PC-3 (cell line): ENCODE measurements around the gene EMILIN2. TPM values are rescaled to one million over a fixed set of nuclear protein-coding genes. Genes with fewer than 3 reads are reported as not detected.

Experiments used
- ATAC-seq: fragments of 200-7000 bp; cut with Tn5 transposase; 2 replicates; pipeline ENCODE4 v1.9.1; 2020; ENCODE audit warnings: mild to moderate bottlenecking, moderate library complexity
- BruUV-seq: library from RNA; stranded (reverse); fragments of 400-500 nt; replicated peaks from 2 replicates; lab custom pipeline; 2021; lab: Mats Ljungman, UMichigan
- CTCF ChIA-PET: fragments of 300-600 bp; sonication (Branson Sonifier 250); formaldehyde crosslinking; loops from one replicate; lab custom pipeline; 2022; ENCODE audit warnings: antibody characterized with exemption; lab: Charles Lee
- POLR2A ChIA-PET: fragments of 300-600 bp; sonication (Branson Sonifier 250); formaldehyde crosslinking; loops from one replicate; lab custom pipeline; 2022; ENCODE audit warnings: antibody characterized with exemption; ENCODE audit not compliant: unreplicated experiment; lab: Charles Lee
- DNase-seq: peaks from one replicate; pipeline ENCODE4 v3.0.0-alpha.2; 2015
- H2AFZ ChIP-seq: fragments of 300-600 bp; sonication (generic); 2 replicates; pipeline ENCODE4 v1.6.0; 2016; ENCODE audit warnings: antibody characterized with exemption, low read length
- H3F3A ChIP-seq: fragments of 300-600 bp; sonication (generic); one replicate; pipeline ENCODE4 v1.6.0; 2017; ENCODE audit warnings: antibody characterized with exemption, low read length, control low read depth, mild to moderate bottlenecking; ENCODE audit not compliant: unreplicated experiment
- H3K27ac ChIP-seq: fragments of 300-600 bp; sonication (generic); 2 replicates; pipeline ENCODE4 v1.5.1; 2016; ENCODE audit warnings: mild to moderate bottlenecking, low read length
- H3K27me3 ChIP-seq: fragments of 300-600 bp; sonication (generic); 2 replicates; pipeline ENCODE4 v1.6.1; 2016; ENCODE audit warnings: low read length, mixed read lengths
- H3K36me3 ChIP-seq: fragments of 300-600 bp; sonication (generic); 2 replicates; pipeline ENCODE4 v1.6.1; 2016; ENCODE audit warnings: low read depth, mixed run types, low read length, mixed read lengths
- H3K4me1 ChIP-seq: fragments of 300-600 bp; sonication (generic); 2 replicates; pipeline ENCODE4 v1.5.1; 2016; ENCODE audit warnings: low read length; ENCODE audit not compliant: insufficient read depth
- H3K4me2 ChIP-seq: fragments of 300-600 bp; sonication (generic); 2 replicates; pipeline ENCODE4 v1.6.0; 2016; ENCODE audit warnings: low read length
- H3K4me3 ChIP-seq: fragments of 300-600 bp; sonication (generic); 2 replicates; pipeline ENCODE4 v1.5.1; 2016; ENCODE audit warnings: mild to moderate bottlenecking, low read length, mixed read lengths
- H3K79me2 ChIP-seq: fragments of 300-600 bp; sonication (generic); 2 replicates; pipeline ENCODE4 v1.6.1; 2017; ENCODE audit warnings: low read length, mixed read lengths
- H3K9ac ChIP-seq: fragments of 300-600 bp; sonication (generic); 2 replicates; pipeline ENCODE4 v1.6.0; 2016; ENCODE audit warnings: mild to moderate bottlenecking, low read length
- H3K9me2 ChIP-seq: fragments of 300-600 bp; sonication (generic); replicated peaks from 2 replicates; pipeline ENCODE4 v1.6.1; 2016; ENCODE audit warnings: mixed run types, low read length, mixed read lengths
- H3K9me3 ChIP-seq: fragments of 300-600 bp; sonication (generic); 2 replicates; pipeline ENCODE4 v1.6.1; 2016; ENCODE audit warnings: low read length, mixed read lengths
- H4K20me1 ChIP-seq: fragments of 300-600 bp; sonication (generic); 2 replicates; pipeline ENCODE4 v1.6.1; 2016; ENCODE audit warnings: low read length, mixed read lengths
- CTCF ChIP-seq: fragments of 300-600 bp; sonication (generic); conservative IDR thresholded peaks from 2 replicates; pipeline ENCODE4 v1.5.1; 2017; ENCODE audit warnings: antibody characterized with exemption, low read depth, mild to moderate bottlenecking, low read length
- EZH2 ChIP-seq: fragments of 300-600 bp; sonication (generic); IDR thresholded peaks from one replicate; pipeline ENCODE4 v1.6.1; 2017; ENCODE audit warnings: antibody characterized with exemption, mild to moderate bottlenecking, low read length; ENCODE audit not compliant: unreplicated experiment
- EZH2phosphoT487 ChIP-seq: fragments of 300-600 bp; sonication (generic); IDR thresholded peaks from 2 replicates; pipeline ENCODE4 v1.6.1; 2018; ENCODE audit warnings: mild to moderate bottlenecking, antibody characterized with exemption, low read length, borderline replicate concordance
- intact Hi-C: fragments of 100-400 bp; cut with micrococcal nuclease; formaldehyde crosslinking; loops from 2 replicates; pipeline ENCODE4 v1.9.0; 2023
- total RNA-seq: library from RNA; depleted of rRNA; stranded (reverse); fragments of >200 nt; gene quantifications from 2 replicates; pipeline ENCODE4 v1.2.3, GENCODE V29; 2014

Gene EMILIN2
- total RNA-seq, 1 experiment from 2014 or later, result 17.1 TPM

GRCh38 chr18:2887470-2887869 is 40.7 kb downstream of the EMILIN2 start:
- H3K4me3 ChIP-seq, result no peak overlapping the region
- ATAC-seq (no peak), DNase-seq (no peak)
- H3K9me2 ChIP-seq, result no peaks in the 10 kb centered on the region
- TF ChIP-seq EZH2 (no peak), EZH2phosphoT487 (no peak), CTCF (no peak)
- no peak overlapping the region for H2AFZ ChIP-seq
- peaks cover 20% of the 10 kb centered on the region for H3K27me3 ChIP-seq
- ChIA-PET POLR2A (no interaction called here), CTCF (no interaction called here)
- H3K9me3 ChIP-seq, result no peaks in the 10 kb centered on the region
- H3K4me1 ChIP-seq, result peaks cover 9% of the 10 kb centered on the region
- no peak overlapping the region for H3K27ac ChIP-seq
- no peaks in the 10 kb centered on the region for H3K36me3 ChIP-seq
- H3K9ac ChIP-seq, result no peak overlapping the region
- no peaks in the 10 kb centered on the region for H4K20me1 ChIP-seq
- no peaks in the 10 kb centered on the region for H3F3A ChIP-seq
- H3K79me2 ChIP-seq, result no peaks in the 10 kb centered on the region
- no TSS peak for BruUV-seq
- intact Hi-C loops, result no loop called here
- H3K4me2 ChIP-seq, result no peak overlapping the region

- H3K4me2 ChIP-seq, result no peak overlapping the region
- ChIA-PET CTCF (no interaction called here), POLR2A (no interaction called here)
- no peak overlapping the region for H3K9ac ChIP-seq
- intact Hi-C loops, result no loop called here
- no peaks in the 10 kb centered on the region for H3K36me3 ChIP-seq
- no peak for TF ChIP-seq EZH2phosphoT487
- no peak for TF ChIP-seq EZH2
- no peak for TF ChIP-seq CTCF
- no peak overlapping the region for H2AFZ ChIP-seq
- H3K79me2 ChIP-seq, result no peaks in the 10 kb centered on the region
- no peak for DNase-seq
- no peaks in the 10 kb centered on the region for H3K9me2 ChIP-seq
- H3K9me3 ChIP-seq, result no peaks in the 10 kb centered on the region
- no peak overlapping the region for H3K4me3 ChIP-seq
- H3K27me3 ChIP-seq, result peaks cover 18% of the 10 kb centered on the region
- H3K27ac ChIP-seq, result no peak overlapping the region
- no peak for ATAC-seq
- BruUV-seq, result no TSS peak
- peaks cover 9% of the 10 kb centered on the region for H3K4me1 ChIP-seq
- H3F3A ChIP-seq, result no peaks in the 10 kb centered on the region
- no peaks in the 10 kb centered on the region for H4K20me1 ChIP-seq
Measured at GRCh38 chr18:2889761-2890192, 43.0 kb downstream of the EMILIN2 start.

GRCh38 chr18:2890606-2891005 is 43.8 kb downstream of the EMILIN2 start:
- Histone ChIP-seq H3F3A (no peaks in the 10 kb centered on the region), H3K9me2 (no peaks in the 10 kb centered on the region), H3K4me2 (no peak overlapping the region), H4K20me1 (no peaks in the 10 kb centered on the region), H3K9me3 (no peaks in the 10 kb centered on the region), H3K36me3 (no peaks in the 10 kb centered on the region), H3K27me3 (peaks cover 15% of the 10 kb centered on the region; the same call in 1 of the 2 replicates), H2AFZ (no peak overlapping the region), H3K79me2 (no peaks in the 10 kb centered on the region), H3K9ac (no peak overlapping the region), H3K4me1 (peaks cover 9% of the 10 kb centered on the region), H3K27ac (no peak overlapping the region), H3K4me3 (no peak overlapping the region)
- DNase-seq (no peak), ATAC-seq (no peak)
- intact Hi-C loops, result no loop called here
- no peak for TF ChIP-seq EZH2
- no peak for TF ChIP-seq CTCF
- TF ChIP-seq EZH2phosphoT487, result no peak
- no TSS peak for BruUV-seq
- ChIA-PET CTCF (no interaction called here), POLR2A (interaction anchor here (0.6 kb wide), 1 partner anchor 92 kb away, joined by 5 read pairs; no protein-coding TSS in a partner anchor)
